H9 (cell line): ENCODE results near the gene PRKD3. TPM values are rescaled to one million over a fixed set of nuclear protein-coding genes. Genes with fewer than 3 reads are reported as not detected.

ENCODE experiments used
- DNase-seq: peaks from one replicate; pipeline ENCODE4 v3.0.0-alpha.2; 2017
- H2AFZ ChIP-seq: one replicate; pipeline ENCODE4 v1.6.1; 2013; ENCODE audit warnings: mild to moderate bottlenecking, low read length, control low read depth, moderate library complexity
- H2AK5ac ChIP-seq: 2 replicates; pipeline ENCODE4 v1.6.1; 2013; ENCODE audit warnings: low read length, control low read depth, mixed read lengths; ENCODE audit not compliant: insufficient read length
- H2BK120ac ChIP-seq: one replicate; pipeline ENCODE4 v1.6.1; 2013; ENCODE audit warnings: low read depth, mild to moderate bottlenecking, low read length, control low read depth, inconsistent platforms; ENCODE audit not compliant: poor library complexity, severe bottlenecking
- H2BK12ac ChIP-seq: 2 replicates; pipeline ENCODE4 v1.6.1; 2013; ENCODE audit warnings: low read length, control low read depth, mixed read lengths, low read depth; ENCODE audit not compliant: insufficient read length
- H2BK15ac ChIP-seq: 2 replicates; pipeline ENCODE4 v1.6.1; 2013; ENCODE audit warnings: low read depth, low read length, control low read depth
- H2BK20ac ChIP-seq: one replicate; pipeline ENCODE4 v1.6.1; 2013; ENCODE audit warnings: low read depth, mild to moderate bottlenecking, low read length, control low read depth, inconsistent platforms; ENCODE audit not compliant: poor library complexity, severe bottlenecking
- H2BK5ac ChIP-seq: 2 replicates; pipeline ENCODE4 v1.6.1; 2013; ENCODE audit warnings: low read length, control low read depth, mixed read lengths; ENCODE audit not compliant: insufficient read length
- H3K14ac ChIP-seq: 2 replicates; pipeline ENCODE4 v1.6.1; 2013; ENCODE audit warnings: low read length, control low read depth; ENCODE audit not compliant: insufficient read depth
- H3K18ac ChIP-seq: 2 replicates; pipeline ENCODE4 v1.6.1; 2013; ENCODE audit warnings: low read depth, mild to moderate bottlenecking, mixed read lengths, low read length, control low read depth; ENCODE audit not compliant: insufficient read length
- H3K23ac ChIP-seq: 2 replicates; pipeline ENCODE4 v1.6.1; 2013; ENCODE audit warnings: low read length, control low read depth, mixed read lengths, low read depth; ENCODE audit not compliant: insufficient read length
- H3K23me2 ChIP-seq: 2 replicates; pipeline ENCODE4 v1.6.1; 2013; ENCODE audit warnings: low read depth, mild to moderate bottlenecking, mixed read lengths, low read length, control low read depth; ENCODE audit not compliant: insufficient read length, poor library complexity, severe bottlenecking
- H3K27ac ChIP-seq: 2 replicates; pipeline ENCODE4 v1.5.1; 2013; ENCODE audit warnings: low read length, control low read depth, mixed read lengths, low read depth; ENCODE audit not compliant: insufficient read length
- H3K27me3 ChIP-seq: 2 replicates; pipeline ENCODE4 v1.6.1; 2013; ENCODE audit warnings: low read length, control low read depth, inconsistent platforms; ENCODE audit not compliant: insufficient read depth
- H3K4ac ChIP-seq: 2 replicates; pipeline ENCODE4 v1.6.1; 2013; ENCODE audit warnings: low read depth, mild to moderate bottlenecking, control low read depth, inconsistent platforms, low read length, moderate library complexity
- H3K4me1 ChIP-seq: 2 replicates; pipeline ENCODE4 v1.6.1; 2013; ENCODE audit warnings: low read length, control low read depth, inconsistent platforms; ENCODE audit not compliant: insufficient read depth
- H3K4me2 ChIP-seq: 2 replicates; pipeline ENCODE4 v1.6.1; 2013; ENCODE audit warnings: low read length, control low read depth, mixed read lengths; ENCODE audit not compliant: insufficient read length, insufficient read depth
- H3K56ac ChIP-seq: 2 replicates; pipeline ENCODE4 v1.6.1; 2013; ENCODE audit warnings: low read depth, mild to moderate bottlenecking, mixed read lengths, low read length, control low read depth; ENCODE audit not compliant: insufficient read length
- H3K79me1 ChIP-seq: 2 replicates; pipeline ENCODE4 v1.6.1; 2013; ENCODE audit warnings: low read depth, mild to moderate bottlenecking, moderate library complexity, low read length, control low read depth, inconsistent platforms; ENCODE audit not compliant: insufficient read depth, poor library complexity, severe bottlenecking
- H3K79me2 ChIP-seq: 2 replicates; pipeline ENCODE4 v1.6.1; 2013; ENCODE audit warnings: low read length, control low read depth, inconsistent platforms; ENCODE audit not compliant: insufficient read depth
- H3K9ac ChIP-seq: 2 replicates; pipeline ENCODE4 v1.6.1; 2013; ENCODE audit warnings: low read length, control low read depth, mixed read lengths; ENCODE audit not compliant: insufficient read length; ENCODE audit errors: extremely low read depth
- H3K9me3 ChIP-seq: one replicate; pipeline ENCODE4 v1.6.1; 2013; ENCODE audit warnings: low read depth, low read length, inconsistent platforms; ENCODE audit not compliant: control insufficient read depth
- H3T11ph ChIP-seq: one replicate; pipeline ENCODE4 v1.6.1; 2013; ENCODE audit warnings: mild to moderate bottlenecking, low read length, control low read depth, inconsistent platforms
- H4K20me1 ChIP-seq: one replicate; pipeline ENCODE4 v1.6.1; 2013; ENCODE audit not compliant: control insufficient read depth, insufficient read length, insufficient read depth
- H4K5ac ChIP-seq: 2 replicates; pipeline ENCODE4 v1.6.1; 2013; ENCODE audit warnings: low read depth, mild to moderate bottlenecking, mixed read lengths, low read length, control low read depth; ENCODE audit not compliant: insufficient read length
- H4K8ac ChIP-seq: replicated peaks from 2 replicates; pipeline ENCODE4 v1.6.1; 2013; ENCODE audit warnings: low read length, control low read depth, mixed read lengths, low read depth; ENCODE audit not compliant: insufficient read length
- H4K91ac ChIP-seq: 2 replicates; pipeline ENCODE4 v1.6.1; 2013; ENCODE audit warnings: low read depth, mild to moderate bottlenecking, moderate library complexity, mixed read lengths, low read length, control low read depth; ENCODE audit not compliant: insufficient read length
- H3K27ac Mint-ChIP-seq, 3 experiments: 2 replicates in 2 of 3; 3 replicates in 1 of 3; pipeline ENCODE4 v1.8.0; 2020 to 2021; ENCODE audit warnings: mixed read lengths in 3 of 3, mild to moderate bottlenecking in 1 of 3, moderate library complexity in 1 of 3
- H3K27me3 Mint-ChIP-seq: 2 replicates; pipeline ENCODE4 v1.8.0; 2021; ENCODE audit warnings: low read depth, mild to moderate bottlenecking, moderate library complexity, mixed read lengths
- H3K36me3 Mint-ChIP-seq, 3 experiments: 2 replicates in 2 of 3; 3 replicates in 1 of 3; pipeline ENCODE4 v1.8.0; 2020 to 2021; ENCODE audit warnings: low read depth in 3 of 3, mixed read lengths in 3 of 3; ENCODE audit not compliant: insufficient read depth in 1 of 3
- H3K4me1 Mint-ChIP-seq, 2 experiments: 2 replicates each; pipeline ENCODE4 v1.8.0; 2020; ENCODE audit warnings: mixed read lengths in 2 of 2
- H3K4me3 Mint-ChIP-seq, 2 experiments: 2 replicates in 1 of 2; 3 replicates in 1 of 2; pipeline ENCODE4 v1.8.0; 2020 to 2021; ENCODE audit warnings: mild to moderate bottlenecking in 2 of 2, mixed read lengths in 2 of 2, moderate library complexity in 1 of 2
- H3K9me3 Mint-ChIP-seq, 2 experiments: 2 replicates in 1 of 2; 3 replicates in 1 of 2; pipeline ENCODE4 v1.8.0; 2020; ENCODE audit warnings: mild to moderate bottlenecking in 2 of 2, mixed read lengths in 2 of 2, moderate library complexity in 1 of 2
- WGBS: extraction: QIAGEN DNeasy Blood & Tissue Kit; methylation state at CpG from one replicate; pipeline ENCODE4 v1.1.7; 2013; ENCODE audit warnings: missing lambda C conversion rate, low lambda C conversion rate, mixed read lengths; ENCODE audit not compliant: insufficient read length; ENCODE audit errors: extremely low coverage; 5-methylcytosine and 5-hydroxymethylcytosine counted together
- total RNA-seq: library from RNA; stranded (reverse); gene quantifications from 2 replicates; pipeline ENCODE4 v1.2.1, GENCODE V29; 2021
- TF ChIP-seq, protein P1 (sequence below): fragments of 200-600 bp; sonication (generic); conservative IDR thresholded peaks from 3 replicates; pipeline ENCODE4 v1.8.0; 2021; ENCODE audit warnings: antibody characterized with exemption, mild to moderate bottlenecking

Gene PRKD3
- total RNA-seq, 1 experiment from 2014 or later = 63.3 TPM

DNA sequence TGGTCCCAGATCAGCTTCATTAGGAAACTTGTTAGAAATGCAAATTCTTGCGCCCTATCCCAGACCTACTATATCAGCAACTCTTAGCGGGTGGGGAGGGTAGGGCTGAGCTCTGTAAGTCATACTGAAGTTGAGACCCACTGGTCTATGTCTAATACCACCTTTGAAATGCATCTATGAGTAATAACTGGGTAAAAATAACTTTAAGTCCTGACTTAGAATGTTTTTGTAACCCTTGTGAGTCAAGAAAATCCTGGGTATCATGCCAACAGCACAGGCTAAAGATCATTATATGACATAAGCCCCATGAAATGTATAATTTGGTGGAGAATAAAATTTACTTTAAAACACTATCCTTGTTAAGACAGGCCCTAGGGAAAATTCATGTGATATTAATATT is 41.4 kb downstream of the PRKD3 start:
- no peak overlapping the region for H3K14ac ChIP-seq
- no peak overlapping the region for H2AFZ ChIP-seq
- no peak overlapping the region for H3K18ac ChIP-seq
- no CpG with 5 or more reads among the region's 2 CpGs for WGBS
- no peak overlapping the region for H2BK5ac ChIP-seq
- H4K20me1 ChIP-seq = no peaks in the 10 kb centered on the region
- no peak overlapping the region for H4K5ac ChIP-seq
- no peak overlapping the region for H3K27ac ChIP-seq
- Mint-ChIP-seq H3K36me3 (peaks cover 14 to 55% (median 54%) of the 10 kb centered on the region in 3 experiments), H3K4me1 (no peaks in the 10 kb centered on the region), H3K27ac (no peak overlapping the region), H3K9me3 (no peaks in the 10 kb centered on the region), H3K27me3 (no peaks in the 10 kb centered on the region), H3K4me3 (no peak overlapping the region)
- no peaks in the 10 kb centered on the region for H3K9me3 ChIP-seq
- H4K8ac ChIP-seq = no peak overlapping the region
- no peak overlapping the region for H3K23ac ChIP-seq
- no peak overlapping the region for H2BK12ac ChIP-seq
- no peaks in the 10 kb centered on the region for H3K79me2 ChIP-seq
- no peak overlapping the region for H3K56ac ChIP-seq
- H3K4ac ChIP-seq = no peak overlapping the region
- no peaks in the 10 kb centered on the region for H3K27me3 ChIP-seq
- no peaks in the 10 kb centered on the region for H3K79me1 ChIP-seq
- no peaks in the 10 kb centered on the region for H3K4me1 ChIP-seq
- no peak overlapping the region for H4K91ac ChIP-seq
- no peak overlapping the region for H2BK15ac ChIP-seq
- no peak overlapping the region for H3K9ac ChIP-seq
- no peak overlapping the region for H2BK20ac ChIP-seq
- TF ChIP-seq, protein P1, sequence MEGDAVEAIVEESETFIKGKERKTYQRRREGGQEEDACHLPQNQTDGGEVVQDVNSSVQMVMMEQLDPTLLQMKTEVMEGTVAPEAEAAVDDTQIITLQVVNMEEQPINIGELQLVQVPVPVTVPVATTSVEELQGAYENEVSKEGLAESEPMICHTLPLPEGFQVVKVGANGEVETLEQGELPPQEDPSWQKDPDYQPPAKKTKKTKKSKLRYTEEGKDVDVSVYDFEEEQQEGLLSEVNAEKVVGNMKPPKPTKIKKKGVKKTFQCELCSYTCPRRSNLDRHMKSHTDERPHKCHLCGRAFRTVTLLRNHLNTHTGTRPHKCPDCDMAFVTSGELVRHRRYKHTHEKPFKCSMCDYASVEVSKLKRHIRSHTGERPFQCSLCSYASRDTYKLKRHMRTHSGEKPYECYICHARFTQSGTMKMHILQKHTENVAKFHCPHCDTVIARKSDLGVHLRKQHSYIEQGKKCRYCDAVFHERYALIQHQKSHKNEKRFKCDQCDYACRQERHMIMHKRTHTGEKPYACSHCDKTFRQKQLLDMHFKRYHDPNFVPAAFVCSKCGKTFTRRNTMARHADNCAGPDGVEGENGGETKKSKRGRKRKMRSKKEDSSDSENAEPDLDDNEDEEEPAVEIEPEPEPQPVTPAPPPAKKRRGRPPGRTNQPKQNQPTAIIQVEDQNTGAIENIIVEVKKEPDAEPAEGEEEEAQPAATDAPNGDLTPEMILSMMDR = no peak
- no peak overlapping the region for H2BK120ac ChIP-seq
- no peak for DNase-seq
- no peaks in the 10 kb centered on the region for H3K23me2 ChIP-seq
- no peak overlapping the region for H3K4me2 ChIP-seq
- H3T11ph ChIP-seq = no peak overlapping the region
- no peak overlapping the region for H2AK5ac ChIP-seq
